ENCODE data around the gene MEDAG.

DNA sequence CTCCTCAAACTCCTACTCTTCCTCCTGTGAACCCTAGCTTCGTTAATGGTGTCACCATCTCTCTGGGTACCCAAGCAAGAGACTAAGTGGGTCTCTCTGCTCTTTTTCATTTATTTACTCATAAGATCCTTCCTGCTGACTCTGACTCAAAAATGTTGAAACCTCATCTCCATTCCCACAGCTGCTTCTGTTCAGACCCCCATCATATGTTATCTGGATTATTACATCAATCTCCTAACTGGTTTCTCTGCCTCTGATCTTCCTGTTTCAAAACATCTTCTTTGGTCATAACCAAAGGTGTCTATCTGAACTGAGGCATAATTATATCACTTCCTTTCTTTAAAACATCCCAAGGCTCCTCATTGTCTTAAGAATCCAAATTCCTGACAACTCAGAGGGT, 2.0 kb upstream of the MEDAG start:
- TF ChIP-seq, protein P1, sequence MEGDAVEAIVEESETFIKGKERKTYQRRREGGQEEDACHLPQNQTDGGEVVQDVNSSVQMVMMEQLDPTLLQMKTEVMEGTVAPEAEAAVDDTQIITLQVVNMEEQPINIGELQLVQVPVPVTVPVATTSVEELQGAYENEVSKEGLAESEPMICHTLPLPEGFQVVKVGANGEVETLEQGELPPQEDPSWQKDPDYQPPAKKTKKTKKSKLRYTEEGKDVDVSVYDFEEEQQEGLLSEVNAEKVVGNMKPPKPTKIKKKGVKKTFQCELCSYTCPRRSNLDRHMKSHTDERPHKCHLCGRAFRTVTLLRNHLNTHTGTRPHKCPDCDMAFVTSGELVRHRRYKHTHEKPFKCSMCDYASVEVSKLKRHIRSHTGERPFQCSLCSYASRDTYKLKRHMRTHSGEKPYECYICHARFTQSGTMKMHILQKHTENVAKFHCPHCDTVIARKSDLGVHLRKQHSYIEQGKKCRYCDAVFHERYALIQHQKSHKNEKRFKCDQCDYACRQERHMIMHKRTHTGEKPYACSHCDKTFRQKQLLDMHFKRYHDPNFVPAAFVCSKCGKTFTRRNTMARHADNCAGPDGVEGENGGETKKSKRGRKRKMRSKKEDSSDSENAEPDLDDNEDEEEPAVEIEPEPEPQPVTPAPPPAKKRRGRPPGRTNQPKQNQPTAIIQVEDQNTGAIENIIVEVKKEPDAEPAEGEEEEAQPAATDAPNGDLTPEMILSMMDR (IDR thresholded peaks at IDR 0.05), result no peak
- no peak for TF ChIP-seq POLR2A (IDR thresholded peaks at IDR 0.05)

Data from Peyer's patch (tissue), 4 donors.